Breast epithelium (tissue), 3 donors: ENCODE measurements around the gene PLEKHG4B.

ENCODE experiments used
- CTCF ChIP-seq, 3 donors: fragments of 450-650 bp; IDR thresholded peaks; one replicate each; pipeline ENCODE4 v1.5.1; 2016 to 2017; ENCODE audit warnings: antibody characterized with exemption in 3 of 3, mild to moderate bottlenecking in 3 of 3, moderate library complexity in 3 of 3
- POLR2AphosphoS5 ChIP-seq, 3 donors: sonication (generic); formaldehyde crosslinking; IDR thresholded peaks; one replicate each; pipeline ENCODE4 v1.6.1; 2017; ENCODE audit warnings: antibody characterized with exemption in 3 of 3

- TF ChIP-seq CTCF (IDR thresholded peaks at IDR 0.05) (no peak), POLR2AphosphoS5 (IDR thresholded peaks at IDR 0.05) (no peak)
These were observed 17.4 kb upstream of the PLEKHG4B start for GRCh38 chr5:74503-75109.
